T-helper 17 cell (primary cell): ENCODE results near the gene NELL1. TPM values are rescaled to one million over a fixed set of nuclear protein-coding genes. Genes with fewer than 3 reads are reported as not detected.

Experiments
- total RNA-seq, 4 donors: library from RNA in 2 of 4; stranded (reverse) in 2 of 4; gene quantifications; one replicate each; pipeline ENCODE4 v1.2.3 and lab custom pipeline; 2022 to 2026

Gene NELL1
- total RNA-seq, 2 donors from 2014 or later: not detected

Other genes with a start within 250 kb of the NELL1 start
- not detected for gene SLC6A5, start 70.0 kb upstream of the NELL1 start, total RNA-seq